ENCODE measurements around the gene DENND1B.
"Not testable (repeated sequence)": the region's sequence is repeated elsewhere in the genome, so short reads cannot be mapped to it uniquely, and the experiment has no call there.

The DENND1B gene

DNA sequence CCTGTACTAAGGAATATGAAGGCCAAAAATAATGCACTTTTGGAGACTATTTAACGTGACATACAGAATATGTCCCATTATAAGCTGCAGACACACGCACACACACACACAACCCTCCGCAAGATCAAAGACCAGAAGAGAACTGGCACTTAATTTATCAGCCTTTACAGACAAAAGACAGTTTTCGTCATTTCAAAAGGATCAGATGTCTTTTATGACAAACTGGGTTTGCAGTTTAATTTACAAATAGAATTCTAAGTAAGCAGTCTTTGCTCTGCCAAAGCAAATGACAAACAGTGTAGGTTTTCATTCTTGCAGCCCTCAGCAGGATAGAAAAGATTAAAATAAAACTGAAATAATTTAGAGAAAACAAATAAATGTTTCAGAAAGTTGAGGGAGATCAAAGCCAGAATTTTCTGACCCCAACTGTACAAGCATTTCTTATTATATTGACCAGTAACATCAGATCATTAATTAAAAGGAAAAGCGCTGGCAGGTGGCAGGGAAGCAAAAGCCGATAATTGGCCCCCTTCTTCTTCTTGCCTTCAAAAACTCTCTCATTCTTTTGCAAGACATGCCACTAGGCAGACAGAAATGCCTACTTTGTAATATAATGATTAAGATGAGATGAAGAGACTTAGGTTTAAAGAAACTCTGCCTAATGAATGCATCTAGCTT is 169.0 kb downstream of the DENND1B start:
- no peak overlapping the region for H3K4me3 ChIP-seq (ENCODE audit: low read length)
- DNase-seq (ENCODE audit: low read depth, low spot score), result no peak

- no peak for DNase-seq (ENCODE audit: low read depth, low spot score)
- H3K4me3 ChIP-seq (ENCODE audit: low read length), result no peak overlapping the region
These were observed 171.0 kb downstream of the DENND1B start for GRCh38 chr1:197604302-197604701.

DNA sequence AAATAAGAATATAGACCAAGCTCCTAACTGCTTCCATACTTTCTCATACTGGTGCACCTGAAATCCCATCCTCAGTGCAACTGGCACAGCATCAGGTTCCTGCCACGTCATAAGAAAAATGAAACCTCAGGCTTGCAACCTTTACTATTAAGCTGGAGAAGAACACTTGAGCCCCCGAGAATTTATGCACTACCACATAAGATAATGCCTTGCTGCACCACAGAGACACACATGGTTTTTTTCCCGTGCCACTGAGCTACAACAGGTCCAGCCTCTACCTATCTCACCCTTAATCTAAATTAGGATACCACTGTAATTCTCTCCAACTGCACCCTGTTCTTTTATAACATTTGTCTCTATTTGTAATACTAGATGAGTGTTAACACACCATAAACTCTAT is 174.5 kb downstream of the DENND1B start:
- no peak for DNase-seq (ENCODE audit: low read depth, low spot score)
- H3K4me3 ChIP-seq (ENCODE audit: low read length), result no peak overlapping the region

DNA sequence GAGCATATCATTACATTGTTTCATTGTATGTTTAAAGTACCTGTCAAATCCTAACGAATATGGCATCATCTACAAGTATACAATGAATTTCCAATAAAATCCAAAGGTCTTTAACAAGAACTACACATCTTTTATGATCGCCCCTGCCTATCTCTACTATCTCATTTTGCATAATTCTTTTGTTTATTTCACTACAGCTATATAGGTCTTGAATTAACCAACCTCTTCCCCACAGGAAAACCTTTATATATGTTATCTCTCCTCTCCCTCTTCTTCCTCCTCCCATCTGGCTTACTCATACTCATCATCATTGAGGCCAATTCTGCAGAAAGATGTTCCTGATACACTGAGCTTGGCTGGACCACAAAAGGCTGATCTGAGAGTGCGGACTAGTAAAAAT is 175.5 kb downstream of the DENND1B start:
- H3K4me3 ChIP-seq (ENCODE audit: low read length), result no peak overlapping the region
- no peak for DNase-seq (ENCODE audit: low read depth, low spot score)

DNA sequence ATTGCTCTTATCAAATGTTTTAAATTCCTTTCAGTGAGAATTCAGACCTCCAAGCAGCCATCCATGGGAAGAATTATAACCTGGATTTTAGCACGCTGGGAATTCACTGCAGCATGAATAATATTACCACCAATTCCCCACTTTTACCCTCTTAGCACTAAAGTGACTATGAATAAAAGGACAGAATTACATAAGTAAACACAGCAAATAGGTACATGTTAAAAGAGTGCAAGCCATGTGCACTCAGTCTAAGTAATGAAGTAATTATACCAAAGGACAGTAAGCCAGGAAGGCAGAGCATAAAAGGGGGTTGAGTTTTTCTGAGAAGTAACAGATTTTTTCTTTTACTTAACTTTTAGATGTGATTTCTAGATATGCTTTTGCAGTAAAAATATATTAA is 176.3 kb downstream of the DENND1B start:
- no peak overlapping the region for H3K4me3 ChIP-seq (ENCODE audit: low read length)
- DNase-seq (ENCODE audit: low read depth, low spot score), result no peak

GRCh38 chr1:197595304-197595904 is 179.9 kb downstream of the DENND1B start:
- no peak overlapping the region for H3K4me3 ChIP-seq (ENCODE audit: low read length)
- no peak for DNase-seq (ENCODE audit: low read depth, low spot score)

DNA sequence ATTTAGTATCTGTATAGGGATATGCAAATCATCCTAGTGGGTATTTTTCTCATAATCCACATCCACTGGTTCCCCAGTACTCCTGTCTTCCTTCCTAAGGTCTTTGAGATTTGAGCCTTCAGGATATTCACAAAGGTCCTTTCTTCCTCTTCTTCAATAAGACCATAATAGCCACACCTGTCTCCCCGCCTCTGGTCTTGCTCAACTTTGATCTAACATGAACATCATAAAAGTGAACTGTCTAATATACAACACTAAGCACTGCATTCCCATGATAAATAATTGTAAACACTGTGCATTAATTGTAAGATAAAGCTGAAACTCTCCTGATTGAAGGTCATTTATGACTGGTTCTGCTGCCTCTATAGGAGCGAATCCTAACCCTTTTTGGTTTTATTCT is 184.6 kb downstream of the DENND1B start:
- no peak overlapping the region for H3K4me3 ChIP-seq (ENCODE audit: low read length)
- DNase-seq (ENCODE audit: low read depth, low spot score), result no peak

DNA sequence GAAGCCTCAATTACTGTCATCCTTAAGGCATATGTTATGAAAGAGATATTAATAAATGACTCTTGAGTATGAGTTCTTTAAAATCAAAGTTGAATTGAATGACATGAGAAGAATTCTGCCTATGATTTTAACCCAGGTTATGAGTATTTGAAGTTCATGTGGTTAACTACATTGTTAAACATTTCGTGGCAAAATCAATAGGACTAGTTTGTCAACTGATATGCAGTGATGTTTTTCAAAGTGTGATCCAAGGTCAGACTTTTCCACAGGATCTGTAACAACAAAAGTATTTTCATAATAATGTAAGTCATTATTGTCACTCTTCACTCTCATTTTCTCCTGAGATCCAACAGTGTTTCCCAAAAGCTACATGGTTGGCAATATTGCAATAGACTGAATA is 189.5 kb downstream of the DENND1B start:
- no peak overlapping the region for H3K4me3 ChIP-seq (ENCODE audit: low read length)
- DNase-seq (ENCODE audit: low read depth, low spot score), result no peak

DNA sequence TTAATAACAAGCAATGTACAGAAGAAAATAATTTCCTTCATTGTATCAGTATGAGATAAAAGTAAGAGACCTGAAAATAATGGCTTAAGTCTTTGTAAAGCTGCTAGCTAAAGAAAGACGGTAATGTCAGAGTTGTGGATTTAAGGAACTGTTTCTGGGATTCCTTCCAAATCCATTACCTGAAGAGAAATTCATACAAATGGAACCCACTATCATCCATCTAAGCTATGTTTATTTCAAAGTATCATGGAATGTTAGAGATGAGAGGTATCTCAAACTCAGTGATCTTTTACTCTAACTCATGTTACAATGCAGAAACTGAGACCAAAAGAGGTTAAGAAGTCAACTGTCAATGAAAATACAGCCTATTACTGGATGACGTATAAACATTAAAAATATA is 197.7 kb downstream of the DENND1B start:
- DNase-seq (ENCODE audit: low read depth, low spot score), result no peak
- no peak overlapping the region for H3K4me3 ChIP-seq (ENCODE audit: low read length)

- H3K4me3 ChIP-seq (ENCODE audit: low read length); DNase-seq (ENCODE audit: low read depth, low spot score): not testable (repeated sequence)
These were observed 199.7 kb downstream of the DENND1B start for GRCh38 chr1:197575531-197575930.

GRCh38 chr1:197572169-197572568 is 203.1 kb downstream of the DENND1B start:
- DNase-seq (ENCODE audit: low read depth, low spot score), result no peak

DNA sequence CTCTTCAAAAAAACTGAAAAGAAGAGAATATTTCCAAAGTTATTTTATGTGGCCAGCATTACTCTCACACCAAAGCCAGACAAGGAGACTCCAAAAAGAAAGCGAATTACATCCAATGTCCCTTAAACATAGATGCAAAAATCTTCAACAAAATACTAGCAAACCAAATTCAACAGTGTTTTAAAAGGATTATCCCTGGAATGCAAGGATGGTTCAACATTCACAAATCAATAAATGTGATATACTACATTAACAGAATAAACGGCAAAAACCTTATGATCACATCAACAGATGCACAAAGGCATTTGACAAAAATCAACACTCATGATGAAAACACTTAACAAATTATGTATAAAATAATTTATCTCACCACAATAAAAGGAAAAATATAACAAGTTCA is 207.8 kb downstream of the DENND1B start:
- no peak for DNase-seq (ENCODE audit: low read depth, low spot score)
- H3K4me3 ChIP-seq (ENCODE audit: low read length), result no peak overlapping the region

More at GRCh38 chr1:197572169-197572568, 203.1 kb downstream of the DENND1B start:
- no peak overlapping the region for H3K4me3 ChIP-seq (ENCODE audit: low read length)

DNA sequence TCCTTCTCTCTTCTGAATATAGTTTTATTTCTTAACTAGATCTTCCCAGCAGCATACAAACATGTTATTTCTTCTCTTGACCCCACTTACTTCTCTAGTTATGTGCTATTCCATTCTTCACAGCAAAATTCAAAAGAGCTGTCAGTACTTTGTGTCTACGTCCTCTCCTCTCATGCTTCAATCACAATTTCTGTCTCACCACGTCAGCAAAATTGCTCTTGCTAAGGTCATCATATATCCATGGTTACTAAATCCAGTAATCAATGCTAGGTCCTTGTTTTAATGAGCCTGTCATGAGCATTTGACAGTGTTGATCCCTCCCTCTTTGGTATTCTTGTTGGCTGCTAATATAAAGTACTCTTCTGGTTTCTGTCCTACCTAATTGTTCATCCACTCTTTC is 214.2 kb downstream of the DENND1B start:
- no peak overlapping the region for H3K4me3 ChIP-seq (ENCODE audit: low read length)
- no peak for DNase-seq (ENCODE audit: low read depth, low spot score)

DNA sequence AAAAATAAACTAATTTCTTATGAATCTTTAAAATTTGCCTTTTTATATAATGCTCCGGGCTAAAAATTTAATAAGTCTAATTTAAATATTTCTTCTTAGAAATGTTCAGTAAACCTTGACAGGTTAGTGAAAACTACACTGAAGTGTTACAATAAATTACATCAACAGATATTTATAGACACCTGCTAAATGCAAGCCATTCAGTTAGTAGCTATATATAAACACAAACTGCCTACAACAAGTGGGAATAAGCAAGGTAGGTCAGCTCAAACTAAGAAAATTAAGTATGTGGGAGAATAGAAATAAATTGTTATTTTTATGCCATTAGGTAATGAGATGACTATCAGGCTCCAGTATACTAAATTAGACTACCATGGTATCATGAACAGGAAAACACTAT is 215.6 kb downstream of the DENND1B start:
- no peak for DNase-seq (ENCODE audit: low read depth, low spot score)

DNA sequence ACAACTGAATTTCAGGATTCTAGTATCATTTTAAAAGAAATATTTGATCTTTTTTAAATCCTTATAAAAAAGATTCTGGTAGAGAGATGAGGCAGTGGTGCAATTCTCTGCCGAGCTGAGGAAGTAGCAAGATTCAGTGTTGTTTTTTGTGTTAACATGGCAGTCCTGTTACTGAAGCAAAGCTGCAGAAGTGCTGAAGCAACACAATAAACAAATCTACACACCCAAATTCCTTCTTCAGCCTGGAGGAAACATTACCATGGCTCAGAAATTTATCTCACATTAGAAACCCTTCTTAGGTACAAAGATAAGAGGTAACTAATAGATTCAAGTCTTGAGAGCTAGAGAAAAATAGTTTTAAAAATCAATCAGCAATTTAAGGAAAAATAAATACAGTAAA is 216.0 kb downstream of the DENND1B start:
- DNase-seq (ENCODE audit: low read depth, low spot score), result no peak
- H3K4me3 ChIP-seq (ENCODE audit: low read length), result no peak overlapping the region

More for the DNA sequence above, 215.6 kb downstream of the DENND1B start:
- H3K4me3 ChIP-seq (ENCODE audit: low read length), result no peak overlapping the region

DNA sequence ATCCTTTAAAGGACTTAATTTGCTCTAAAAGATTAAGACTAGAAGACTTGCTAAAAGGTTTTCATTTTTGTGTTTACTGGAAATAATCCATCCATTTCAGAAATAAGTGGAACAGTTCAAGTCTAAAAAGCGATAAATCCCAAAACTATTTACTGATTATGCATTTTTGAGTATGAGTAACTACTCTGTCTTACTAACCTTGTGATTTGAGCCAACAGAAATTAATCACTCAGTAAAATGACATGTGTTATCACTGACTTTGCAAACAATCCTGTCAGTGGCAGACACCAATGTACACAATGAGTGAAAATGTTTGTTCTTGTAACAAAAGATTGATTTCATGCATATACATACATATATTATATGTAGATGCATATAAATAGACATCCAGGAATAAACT is 218.0 kb downstream of the DENND1B start:
- no peak for DNase-seq (ENCODE audit: low read depth, low spot score)
- H3K4me3 ChIP-seq (ENCODE audit: low read length), result no peak overlapping the region

DNA sequence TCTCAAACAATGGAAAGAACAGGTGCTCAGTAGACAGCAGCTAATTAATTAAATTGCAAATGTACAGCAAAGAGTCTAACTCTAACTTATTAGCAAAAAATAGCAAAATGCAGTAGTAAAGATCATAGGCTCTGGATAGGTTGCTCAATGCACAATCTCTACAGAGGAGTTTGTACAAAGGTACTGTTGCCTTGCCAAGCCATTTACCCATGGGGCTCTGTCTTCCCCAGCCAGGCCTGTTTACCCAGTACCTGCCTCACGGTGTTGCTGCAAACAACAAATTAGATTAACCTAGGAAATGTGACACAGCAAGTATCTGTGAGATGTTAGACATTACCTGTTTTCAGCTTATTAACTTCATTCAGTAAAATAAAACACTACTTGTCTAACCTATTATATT is 222.0 kb downstream of the DENND1B start:
- no peak overlapping the region for H3K4me3 ChIP-seq (ENCODE audit: low read length)
- no peak for DNase-seq (ENCODE audit: low read depth, low spot score)

DNA sequence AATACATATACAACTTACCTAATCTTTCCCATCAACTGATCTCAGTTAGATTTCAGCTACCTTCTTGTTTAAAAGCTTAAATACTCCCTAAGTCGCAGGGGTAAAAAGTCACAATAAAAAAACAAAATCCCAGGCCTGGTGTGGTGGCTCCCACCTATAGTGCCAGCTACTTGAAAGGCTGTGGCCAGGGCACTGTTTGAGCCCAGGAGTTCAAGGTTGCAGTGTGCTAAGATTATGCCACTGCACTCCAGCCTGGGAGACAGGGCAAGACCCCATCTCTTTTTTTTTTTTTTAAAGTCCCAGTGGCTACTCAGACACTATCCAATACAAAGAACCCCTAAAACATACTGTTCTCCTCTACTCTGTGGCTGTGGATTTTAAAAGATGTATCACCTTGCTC is 228.3 kb downstream of the DENND1B start:
- no peak overlapping the region for H3K4me3 ChIP-seq (ENCODE audit: low read length)
- DNase-seq (ENCODE audit: low read depth, low spot score), result no peak

DNA sequence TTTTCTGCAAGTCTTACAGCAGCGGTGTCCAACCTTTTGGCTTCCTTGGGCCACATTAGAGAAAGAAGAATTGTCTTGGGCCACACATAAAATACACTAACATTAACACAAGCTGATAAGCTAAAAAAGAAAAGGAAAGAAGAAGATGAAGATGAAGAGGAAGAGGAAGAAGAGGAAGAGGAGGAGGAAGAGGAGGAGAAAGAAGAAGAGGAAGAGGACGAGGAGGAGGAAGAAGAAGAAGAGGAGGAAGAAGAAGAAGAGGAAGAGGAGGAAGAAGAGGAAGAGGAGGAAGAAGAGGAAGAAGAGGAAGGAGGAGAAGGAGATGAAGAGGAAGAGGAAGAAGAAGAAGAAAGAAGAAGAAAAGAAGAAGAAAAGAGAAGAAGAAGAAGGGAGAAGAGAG is 230.7 kb downstream of the DENND1B start:
- DNase-seq (ENCODE audit: low read depth, low spot score), result no peak
- H3K4me3 ChIP-seq (ENCODE audit: low read length), result no peak overlapping the region

- DNase-seq (ENCODE audit: low read depth, low spot score), result no peak
- H3K4me3 ChIP-seq (ENCODE audit: low read length), result no peak overlapping the region
These were observed 231.2 kb downstream of the DENND1B start for GRCh38 chr1:197544130-197544529.

DNA sequence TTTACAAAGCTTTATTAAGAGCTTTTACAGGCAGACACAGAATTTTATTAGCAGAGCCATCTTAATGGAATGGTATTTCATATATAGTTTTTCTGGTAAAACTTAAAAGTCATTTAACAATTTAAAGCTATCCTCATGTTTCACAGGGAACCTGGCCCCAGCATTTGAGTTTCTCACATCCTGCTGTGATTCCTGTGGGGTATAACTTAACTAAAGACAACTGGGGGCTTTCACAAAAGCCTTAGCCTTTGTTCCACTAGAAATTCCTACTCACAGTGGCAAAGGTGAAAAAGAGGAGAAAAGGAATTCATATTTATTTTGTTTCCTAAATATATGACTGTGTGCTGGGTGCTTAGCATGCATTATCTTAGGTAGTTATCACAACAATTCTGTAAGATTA is 233.9 kb downstream of the DENND1B start:
- DNase-seq (ENCODE audit: low read depth, low spot score), result no peak
- no peak overlapping the region for H3K4me3 ChIP-seq (ENCODE audit: low read length)

Measured in Jurkat, Clone E6-1 (cell line).